GM15510 (cell line): ENCODE results near the gene TBCEL.

Experiments used
- POLR2A ChIP-seq: IDR thresholded peaks from 3 replicates; pipeline ENCODE4 v1.6.1; 2011; ENCODE audit warnings: borderline replicate concordance; ENCODE audit not compliant: insufficient read length; ENCODE audit errors: extremely low read depth

Gene TBCEL

DNA sequence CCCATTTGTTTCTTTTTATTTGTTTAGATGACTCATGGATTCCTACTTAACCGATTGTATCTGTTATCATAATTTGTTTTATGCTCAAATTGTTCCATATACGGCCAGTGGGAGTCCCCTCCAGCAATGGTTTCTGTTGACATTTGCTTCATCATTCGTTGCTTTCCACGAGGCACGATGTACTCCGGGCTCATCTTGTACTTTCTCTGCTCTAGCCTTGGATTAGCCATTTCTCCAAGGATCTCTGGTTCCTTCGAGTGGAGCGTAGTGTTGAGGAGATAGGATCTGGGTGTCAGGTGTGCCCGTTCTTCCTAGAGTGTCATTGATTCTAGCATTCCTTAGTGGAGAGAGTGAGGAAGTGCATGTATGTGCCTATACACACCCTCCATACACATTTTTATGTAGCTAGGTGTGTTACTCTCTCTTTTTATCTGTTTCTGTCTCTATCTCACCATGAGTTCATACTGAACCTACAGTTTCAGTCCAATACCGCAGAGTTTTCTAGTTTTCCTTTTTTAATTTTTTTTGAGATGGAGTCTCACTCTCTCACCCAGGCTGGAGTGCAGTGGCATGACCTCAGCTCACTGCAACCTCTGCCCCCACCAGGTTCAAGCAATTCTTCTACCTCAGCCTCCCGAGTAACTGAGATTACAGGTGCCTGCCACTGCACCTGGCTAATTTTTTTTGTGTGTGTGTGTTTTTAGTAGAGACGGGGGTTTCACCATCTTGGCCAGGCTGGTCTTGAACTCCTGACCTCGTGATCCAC lies 108.5 kb downstream of the TBCEL start:
- no peak for TF ChIP-seq POLR2A

DNA sequence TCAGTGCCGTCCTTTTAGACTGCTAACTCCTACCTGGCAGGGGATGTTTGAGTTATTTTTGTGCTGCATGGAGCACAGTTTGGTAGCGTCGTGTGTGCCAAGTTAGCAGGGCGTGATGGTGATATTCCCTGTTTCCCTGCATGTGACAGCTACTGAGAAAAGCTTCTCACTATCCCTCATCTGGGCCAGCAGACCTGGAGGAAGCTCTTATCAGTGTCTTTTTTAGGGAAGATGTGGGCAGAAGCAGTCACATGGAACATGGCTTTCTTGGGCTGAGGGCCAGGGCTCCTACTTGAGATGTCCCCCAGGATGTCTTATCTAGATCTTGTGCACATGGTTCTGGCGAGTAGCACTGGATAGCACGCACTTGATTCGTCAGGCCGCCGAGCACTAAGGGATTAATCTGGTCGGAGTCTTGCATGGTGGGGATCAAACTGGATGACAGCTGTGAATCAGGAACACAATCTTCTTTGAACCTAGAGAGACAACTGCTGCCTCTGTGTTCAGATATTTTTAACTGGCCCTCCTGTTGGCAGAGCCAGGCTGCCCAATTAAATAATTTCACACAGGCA lies 110.9 kb downstream of the TBCEL start:
- TF ChIP-seq POLR2A = no peak

DNA sequence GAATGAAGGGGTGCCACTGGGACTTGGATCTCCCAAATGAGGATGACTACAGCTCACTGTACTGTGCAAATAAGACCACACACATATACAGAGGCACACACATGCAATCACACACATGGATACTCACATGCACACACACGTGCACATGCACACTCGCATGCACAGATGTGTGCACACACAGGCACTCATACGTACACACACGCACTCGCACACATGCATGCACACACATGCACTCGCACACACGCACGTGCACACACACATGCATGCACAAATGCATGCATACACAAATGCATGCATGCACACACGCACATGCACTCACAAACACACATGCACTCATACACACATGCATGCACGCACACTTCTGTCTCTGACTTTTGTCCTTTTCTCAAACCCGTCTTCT lies 113.1 kb downstream of the TBCEL start:
- no peak for TF ChIP-seq POLR2A

DNA sequence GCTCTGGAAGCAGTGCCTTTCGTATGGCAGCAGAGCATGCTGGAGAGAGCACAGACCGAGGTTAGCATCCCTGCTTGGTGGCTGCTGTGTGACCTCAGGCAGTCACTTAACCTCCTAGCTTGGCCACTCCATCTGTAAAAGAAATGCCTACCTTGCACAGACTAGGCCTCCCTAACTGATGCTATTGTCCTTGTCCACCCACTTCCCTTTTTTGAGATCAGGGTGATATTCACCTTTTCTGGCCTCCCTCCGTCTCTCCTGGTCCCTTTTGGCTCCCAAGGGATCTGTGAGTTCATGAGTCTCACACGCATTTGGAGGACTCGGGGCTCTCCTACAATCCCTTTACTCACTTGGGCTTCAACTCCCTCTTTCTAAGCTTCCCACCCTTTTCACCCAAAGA lies 114.4 kb downstream of the TBCEL start:
- no peak for TF ChIP-seq POLR2A

DNA sequence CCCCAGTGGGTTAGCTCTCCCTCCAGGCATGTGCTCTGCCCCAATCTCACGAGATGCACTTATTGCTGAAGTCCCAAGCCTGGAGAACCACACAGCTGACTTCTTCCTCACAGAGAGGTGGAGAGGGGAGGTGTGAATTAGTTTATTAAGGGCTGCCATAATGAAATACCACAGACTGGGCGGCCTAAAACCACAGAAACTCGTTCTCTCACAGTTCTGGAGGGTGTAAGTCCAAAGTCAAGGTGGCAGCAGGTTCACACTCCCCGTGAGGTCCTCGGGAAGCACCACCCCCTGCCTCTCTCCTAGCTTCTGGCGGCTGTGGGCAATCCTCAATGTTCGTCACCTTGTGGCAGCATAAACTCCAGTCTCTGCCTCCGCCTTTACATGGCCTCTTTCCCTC lies 116.5 kb downstream of the TBCEL start:
- no peak for TF ChIP-seq POLR2A
